ENCODE measurements around the gene KCNH2.

KCNH2 gene

GRCh38 chr7:150948791-150949251 is 29.3 kb downstream of the KCNH2 start:
- TF ChIP-seq POLR2AphosphoS5 (IDR thresholded peaks at IDR 0.05; ENCODE audit: low read depth, low read length) = no peak
- TF ChIP-seq POLR2A (IDR thresholded peaks at IDR 0.05; ENCODE audit: low read depth, low read length) = no peak
- TF ChIP-seq TAF1 (IDR thresholded peaks at IDR 0.05; ENCODE audit: borderline replicate concordance, low read depth, low read length) = no peak
- no peak for FAIRE-seq
- no peak for DNase-seq (ENCODE audit: insufficient read length)

- FAIRE-seq (no peak), DNase-seq (ENCODE audit: insufficient read length) (no peak)
- TF ChIP-seq TAF1 (IDR thresholded peaks at IDR 0.05; ENCODE audit: borderline replicate concordance, low read depth, low read length) = no peak
- no peak for TF ChIP-seq POLR2AphosphoS5 (IDR thresholded peaks at IDR 0.05; ENCODE audit: low read depth, low read length)
- TF ChIP-seq POLR2A (IDR thresholded peaks at IDR 0.05; ENCODE audit: low read depth, low read length) = no peak
These were observed 30.1 kb downstream of the KCNH2 start for GRCh38 chr7:150947761-150948651.

GRCh38 chr7:150947241-150947745 is 30.8 kb downstream of the KCNH2 start:
- TF ChIP-seq TAF1 (IDR thresholded peaks at IDR 0.05; ENCODE audit: borderline replicate concordance, low read depth, low read length) = no peak
- TF ChIP-seq POLR2AphosphoS5 (IDR thresholded peaks at IDR 0.05; ENCODE audit: low read depth, low read length) = no peak
- no peak for TF ChIP-seq POLR2A (IDR thresholded peaks at IDR 0.05; ENCODE audit: low read depth, low read length)
- no peak for FAIRE-seq
- no peak for DNase-seq (ENCODE audit: insufficient read length)

DNA sequence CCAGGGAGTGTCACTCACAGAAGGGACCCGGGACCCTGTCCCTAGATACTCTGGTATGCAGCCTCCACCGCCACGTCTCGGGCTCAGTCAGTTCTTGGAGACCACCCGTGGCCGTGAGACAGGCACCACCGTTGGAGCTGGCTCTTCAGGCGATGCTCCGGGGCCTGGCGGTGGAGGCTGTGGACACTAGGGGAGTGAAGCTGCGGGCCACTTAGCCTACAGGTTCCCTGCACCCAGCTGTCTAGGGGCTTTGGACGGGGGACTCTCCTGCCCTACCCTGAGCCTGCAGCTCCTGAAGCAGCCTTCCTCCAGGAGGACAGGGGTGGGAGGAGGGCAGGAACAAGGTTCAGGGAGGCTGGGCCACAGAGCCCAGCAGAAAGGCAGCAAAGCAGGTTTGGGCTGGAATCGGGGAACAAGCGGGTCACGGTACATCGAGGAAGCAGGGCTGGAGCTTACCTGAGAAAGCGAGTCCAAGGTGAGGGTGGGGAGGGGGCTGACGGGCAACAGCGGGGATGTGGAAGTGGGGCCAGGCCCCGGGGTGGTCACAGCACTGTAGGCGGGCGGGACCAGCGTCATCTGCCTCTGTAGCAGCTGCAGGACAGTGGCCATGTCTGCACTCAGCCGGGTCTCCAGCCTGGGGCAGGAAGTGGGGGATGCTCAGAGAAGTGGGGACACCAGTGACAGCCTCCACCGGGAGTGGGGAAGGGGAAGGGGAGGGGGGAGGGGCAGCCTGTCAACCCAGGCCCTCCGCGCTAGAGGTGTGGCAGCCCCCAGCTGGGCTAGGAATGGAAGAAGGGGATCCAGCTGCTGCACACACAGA is 31.5 kb downstream of the KCNH2 start:
- no peak for TF ChIP-seq TAF1 (IDR thresholded peaks at IDR 0.05; ENCODE audit: borderline replicate concordance, low read depth, low read length)
- no peak for TF ChIP-seq POLR2AphosphoS5 (IDR thresholded peaks at IDR 0.05; ENCODE audit: low read depth, low read length)
- TF ChIP-seq POLR2A (IDR thresholded peaks at IDR 0.05; ENCODE audit: low read depth, low read length) = no peak
- DNase-seq (ENCODE audit: insufficient read length) = no peak
- no peak for FAIRE-seq

GRCh38 chr7:150945853-150946420 is 32.2 kb downstream of the KCNH2 start:
- TF ChIP-seq TAF1 (IDR thresholded peaks at IDR 0.05; ENCODE audit: borderline replicate concordance, low read depth, low read length) (no peak), POLR2A (IDR thresholded peaks at IDR 0.05; ENCODE audit: low read depth, low read length) (no peak), POLR2AphosphoS5 (IDR thresholded peaks at IDR 0.05; ENCODE audit: low read depth, low read length) (no peak)
- no peak for FAIRE-seq
- DNase-seq (ENCODE audit: insufficient read length) = no peak

DNA sequence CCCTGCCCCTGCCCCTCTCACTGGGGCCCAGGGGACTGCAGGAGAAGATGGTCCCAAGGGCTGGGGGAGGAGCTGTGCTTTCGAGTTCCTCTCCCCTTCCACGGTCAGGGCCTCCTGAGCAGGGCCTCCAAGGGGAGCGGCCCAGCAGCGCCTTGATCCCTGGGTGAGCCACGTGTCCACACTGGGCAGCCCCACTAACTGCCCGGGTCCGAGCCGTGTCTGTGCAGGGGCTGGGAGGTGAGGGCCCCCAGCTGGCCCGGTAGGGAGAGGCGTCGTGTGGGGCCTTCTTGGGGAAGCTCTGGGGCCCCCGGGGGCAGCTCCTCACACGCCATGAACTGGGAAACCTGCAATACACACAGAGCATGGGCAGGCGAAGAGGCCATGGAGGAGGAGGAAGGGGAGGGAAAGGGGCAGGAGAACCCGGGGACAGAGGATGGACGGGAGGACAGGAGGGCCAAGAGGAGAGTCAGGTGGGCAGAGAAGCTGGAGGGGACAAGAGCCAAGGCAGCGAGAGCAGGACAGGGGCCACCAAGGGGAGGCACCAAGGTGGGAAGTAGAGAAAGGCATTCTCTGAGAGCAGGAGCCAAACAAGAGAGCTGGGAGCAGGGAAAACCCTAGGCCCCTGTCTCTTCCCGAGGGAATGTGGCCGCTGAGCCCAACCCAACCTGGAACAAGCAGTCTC is 32.8 kb downstream of the KCNH2 start:
- DNase-seq (ENCODE audit: insufficient read length) = no peak
- FAIRE-seq = no peak
- TF ChIP-seq POLR2A (IDR thresholded peaks at IDR 0.05; ENCODE audit: low read depth, low read length) (no peak), TAF1 (IDR thresholded peaks at IDR 0.05; ENCODE audit: borderline replicate concordance, low read depth, low read length) (no peak), POLR2AphosphoS5 (IDR thresholded peaks at IDR 0.05; ENCODE audit: low read depth, low read length) (no peak)

GRCh38 chr7:150944066-150945042 is 33.8 kb downstream of the KCNH2 start:
- FAIRE-seq = no peak
- no peak for DNase-seq (ENCODE audit: insufficient read length)
- no peak for TF ChIP-seq POLR2AphosphoS5 (IDR thresholded peaks at IDR 0.05; ENCODE audit: low read depth, low read length)
- no peak for TF ChIP-seq TAF1 (IDR thresholded peaks at IDR 0.05; ENCODE audit: borderline replicate concordance, low read depth, low read length)
- TF ChIP-seq POLR2A (IDR thresholded peaks at IDR 0.05; ENCODE audit: low read depth, low read length) = no peak

GRCh38 chr7:150943453-150943814 is 34.7 kb downstream of the KCNH2 start:
- no peak for FAIRE-seq
- no peak for DNase-seq (ENCODE audit: insufficient read length)
- TF ChIP-seq POLR2AphosphoS5 (IDR thresholded peaks at IDR 0.05; ENCODE audit: low read depth, low read length) (no peak), POLR2A (IDR thresholded peaks at IDR 0.05; ENCODE audit: low read depth, low read length) (no peak), TAF1 (IDR thresholded peaks at IDR 0.05; ENCODE audit: borderline replicate concordance, low read depth, low read length) (no peak)

DNA sequence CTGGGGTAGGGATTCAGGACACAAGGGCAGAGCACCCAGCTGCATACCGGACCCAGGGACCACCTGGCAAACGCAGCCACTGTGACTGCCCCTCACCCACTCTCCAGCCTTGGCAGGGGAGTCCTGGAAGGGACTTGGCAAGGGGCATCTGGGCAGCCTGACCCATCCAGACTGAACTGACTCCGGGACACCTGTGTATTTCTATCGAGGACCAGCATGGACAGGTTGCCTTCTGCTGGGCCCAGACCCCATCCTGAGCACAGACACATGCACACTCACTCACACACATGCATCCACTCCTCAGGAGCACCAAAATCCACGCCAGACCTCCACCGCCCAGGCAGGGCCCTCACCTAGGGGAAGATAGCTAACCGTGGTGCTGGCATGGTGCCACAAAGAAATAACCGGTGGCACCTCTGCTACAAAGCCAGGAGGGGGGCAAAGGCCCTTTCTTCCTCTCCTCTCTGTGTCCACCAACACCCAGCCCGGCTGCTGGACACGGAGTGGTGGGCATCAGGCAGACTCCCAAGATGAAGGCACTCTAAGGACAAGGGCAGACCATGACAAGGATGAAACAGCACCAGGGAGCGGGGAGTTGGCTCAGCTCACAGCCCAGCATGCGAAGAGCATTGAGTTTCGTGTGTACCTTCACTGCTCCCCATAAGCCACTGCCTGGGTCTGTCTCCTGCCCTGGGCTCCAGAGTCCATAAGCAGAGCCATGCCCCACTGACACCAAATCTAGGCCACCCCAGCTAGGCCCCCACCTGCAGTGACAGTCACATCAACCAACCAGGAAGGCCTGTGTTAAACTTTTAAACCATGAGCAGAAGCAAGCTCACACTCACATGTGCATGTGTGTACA is 35.3 kb downstream of the KCNH2 start:
- FAIRE-seq = no peak
- DNase-seq (ENCODE audit: insufficient read length) = no peak
- TF ChIP-seq POLR2AphosphoS5 (IDR thresholded peaks at IDR 0.05; ENCODE audit: low read depth, low read length) (no peak), POLR2A (IDR thresholded peaks at IDR 0.05; ENCODE audit: low read depth, low read length) (no peak), TAF1 (IDR thresholded peaks at IDR 0.05; ENCODE audit: borderline replicate concordance, low read depth, low read length) (no peak)

Data from GM12892 (cell line).